Ishikawa (cell line): ENCODE data around the gene TMPRSS13.

Source experiments
- CEBPB ChIP-seq: IDR thresholded peaks from 2 replicates; pipeline ENCODE4 v1.6.1; 2012
- CREB1 ChIP-seq: IDR thresholded peaks from 2 replicates; pipeline ENCODE4 v1.6.1; 2012; ENCODE audit warnings: low read depth
- EGR1 ChIP-seq: IDR thresholded peaks from 2 replicates; pipeline ENCODE4 v1.6.1; 2012
- EP300 ChIP-seq: IDR thresholded peaks from 2 replicates; pipeline ENCODE4 v1.6.1; 2012; ENCODE audit warnings: borderline replicate concordance
- FOXM1 ChIP-seq: IDR thresholded peaks from 2 replicates; pipeline ENCODE4 v1.6.1; 2012; ENCODE audit warnings: low read depth, borderline replicate concordance
- MAX ChIP-seq: IDR thresholded peaks from 2 replicates; pipeline ENCODE4 v1.6.1; 2012
- NFIC ChIP-seq: IDR thresholded peaks from 2 replicates; pipeline ENCODE4 v1.6.1; 2012
- RAD21 ChIP-seq: IDR thresholded peaks from 2 replicates; pipeline ENCODE4 v1.6.1; 2012; ENCODE audit warnings: low read depth
- REST ChIP-seq: IDR thresholded peaks from 2 replicates; pipeline ENCODE4 v1.6.1; 2012; ENCODE audit warnings: low read depth, mild to moderate bottlenecking
- TAF1 ChIP-seq: IDR thresholded peaks from 2 replicates; pipeline ENCODE4 v1.6.1; 2012; ENCODE audit warnings: low read depth, mild to moderate bottlenecking
- USF1 ChIP-seq: IDR thresholded peaks from 2 replicates; pipeline ENCODE4 v1.6.1; 2012
- YY1 ChIP-seq: IDR thresholded peaks from 2 replicates; pipeline ENCODE4 v1.6.1; 2012; ENCODE audit warnings: low read depth
- ZBTB7A ChIP-seq: IDR thresholded peaks from 2 replicates; pipeline ENCODE4 v1.6.1; 2012; ENCODE audit warnings: low read depth

GRCh38 chr11:117871160-117871559 lies 58.0 kb downstream of the TMPRSS13 start:
- TF ChIP-seq YY1, result no peak
- no peak for TF ChIP-seq CEBPB
- no peak for TF ChIP-seq REST
- no peak for TF ChIP-seq ZBTB7A
- no peak for TF ChIP-seq CREB1
- TF ChIP-seq RAD21, result no peak
- TF ChIP-seq USF1, result no peak
- TF ChIP-seq EP300, result no peak
- no peak for TF ChIP-seq FOXM1
- TF ChIP-seq TAF1, result no peak
- TF ChIP-seq EGR1, result no peak
- TF ChIP-seq MAX, result no peak
- no peak for TF ChIP-seq NFIC
